HEK293 (cell line): ENCODE data around the gene MYO7B.

Experiments
- ATF2 ChIP-seq: fragments of 450-650 bp; formaldehyde crosslinking; IDR thresholded peaks from 2 replicates; pipeline ENCODE4 v1.5.1; 2016; ENCODE audit warnings: missing biosample characterization, missing genetic modification characterization, low read depth
- CTCF ChIP-seq: fragments of 450-650 bp; formaldehyde crosslinking; IDR thresholded peaks from 2 replicates; pipeline ENCODE4 v1.5.1; 2016; ENCODE audit warnings: missing biosample characterization, missing genetic modification characterization
- KLF1 ChIP-seq: fragments of 450-650 bp; formaldehyde crosslinking; IDR thresholded peaks from 2 replicates; pipeline ENCODE4 v1.5.1; 2016; ENCODE audit warnings: missing biosample characterization, missing genetic modification characterization
- PRDM10 ChIP-seq: fragments of 450-650 bp; formaldehyde crosslinking; IDR thresholded peaks from 2 replicates; pipeline ENCODE4 v1.5.1; 2016; ENCODE audit warnings: missing biosample characterization, missing genetic modification characterization
- REST ChIP-seq: fragments of 450-650 bp; formaldehyde crosslinking; IDR thresholded peaks from 2 replicates; pipeline ENCODE4 v1.5.1; 2016; ENCODE audit warnings: missing biosample characterization, missing genetic modification characterization
- YY1 ChIP-seq: fragments of 450-650 bp; formaldehyde crosslinking; IDR thresholded peaks from 2 replicates; pipeline ENCODE4 v1.5.1; 2018; ENCODE audit warnings: missing biosample characterization, missing genetic modification characterization
- ZNF18 ChIP-seq: fragments of 450-650 bp; formaldehyde crosslinking; IDR thresholded peaks from 2 replicates; pipeline ENCODE4 v1.5.1; 2016; ENCODE audit warnings: missing biosample characterization, missing genetic modification characterization
- ZNF223 ChIP-seq: fragments of 450-650 bp; formaldehyde crosslinking; IDR thresholded peaks from 2 replicates; pipeline ENCODE4 v1.5.1; 2016; ENCODE audit warnings: missing biosample characterization, missing genetic modification characterization
- ZNF513 ChIP-seq: fragments of 450-650 bp; IDR thresholded peaks from 2 replicates; pipeline ENCODE4 v1.5.1; 2018; ENCODE audit warnings: missing biosample characterization, missing genetic modification characterization
- ZNF580 ChIP-seq: fragments of 450-650 bp; formaldehyde crosslinking; IDR thresholded peaks from 2 replicates; pipeline ENCODE4 v1.5.1; 2016; ENCODE audit warnings: missing biosample characterization, missing genetic modification characterization
- ZSCAN18 ChIP-seq: fragments of 450-650 bp; formaldehyde crosslinking; IDR thresholded peaks from 2 replicates; pipeline ENCODE4 v1.5.1; 2016; ENCODE audit warnings: missing biosample characterization, missing genetic modification characterization

- TF ChIP-seq PRDM10 (tag by site-specific recombination) (no peak), CTCF (no peak), ZNF513 (tag by site-specific recombination) (no peak), YY1 (tag by site-specific recombination) (no peak), ZNF580 (tag by site-specific recombination) (no peak), REST (tag by site-specific recombination) (no peak), ZSCAN18 (tag by site-specific recombination) (no peak), KLF1 (tag by site-specific recombination) (no peak), ZNF223 (tag by site-specific recombination) (no peak), ZNF18 (tag by site-specific recombination) (no peak), ATF2 (no peak)
Observed at GRCh38 chr2:127559454-127559853, 24.0 kb downstream of the MYO7B start.
